Fibroblast of lung (primary cell): ENCODE measurements around the gene SLC17A2.

Experiments used
- EZH2 ChIP-seq: IDR thresholded peaks from 2 replicates; pipeline ENCODE4 v1.5.1; 2012; ENCODE audit warnings: low read length, control low read depth, mild to moderate bottlenecking; ENCODE audit errors: missing control alignments
- TF ChIP-seq, protein P1 (sequence below), 2 donors: IDR thresholded peaks in 1 of 2; conservative IDR thresholded peaks in 1 of 2; 1 replicate in 1 of 2; 2 replicates in 1 of 2; pipeline ENCODE4 v1.5.1; 2011 to 2012; ENCODE audit warnings: low read length in 2 of 2, control low read depth in 1 of 2, inconsistent platforms in 1 of 2, low read depth in 1 of 2, mild to moderate bottlenecking in 1 of 2

GRCh38 chr6:25959890-25960536 lies 29.5 kb upstream of the SLC17A2 start:
- TF ChIP-seq, protein P1, sequence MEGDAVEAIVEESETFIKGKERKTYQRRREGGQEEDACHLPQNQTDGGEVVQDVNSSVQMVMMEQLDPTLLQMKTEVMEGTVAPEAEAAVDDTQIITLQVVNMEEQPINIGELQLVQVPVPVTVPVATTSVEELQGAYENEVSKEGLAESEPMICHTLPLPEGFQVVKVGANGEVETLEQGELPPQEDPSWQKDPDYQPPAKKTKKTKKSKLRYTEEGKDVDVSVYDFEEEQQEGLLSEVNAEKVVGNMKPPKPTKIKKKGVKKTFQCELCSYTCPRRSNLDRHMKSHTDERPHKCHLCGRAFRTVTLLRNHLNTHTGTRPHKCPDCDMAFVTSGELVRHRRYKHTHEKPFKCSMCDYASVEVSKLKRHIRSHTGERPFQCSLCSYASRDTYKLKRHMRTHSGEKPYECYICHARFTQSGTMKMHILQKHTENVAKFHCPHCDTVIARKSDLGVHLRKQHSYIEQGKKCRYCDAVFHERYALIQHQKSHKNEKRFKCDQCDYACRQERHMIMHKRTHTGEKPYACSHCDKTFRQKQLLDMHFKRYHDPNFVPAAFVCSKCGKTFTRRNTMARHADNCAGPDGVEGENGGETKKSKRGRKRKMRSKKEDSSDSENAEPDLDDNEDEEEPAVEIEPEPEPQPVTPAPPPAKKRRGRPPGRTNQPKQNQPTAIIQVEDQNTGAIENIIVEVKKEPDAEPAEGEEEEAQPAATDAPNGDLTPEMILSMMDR (conservative IDR thresholded peaks at IDR 0.05 in 1 of 2, IDR thresholded peaks at IDR 0.05 in 1 of 2; ENCODE audit: low read depth in 1 of 2, low read length in 2 of 2) = no peak
- no peak for TF ChIP-seq EZH2
